Ectodermal cell (in vitro differentiated cells): ENCODE data around the gene FNDC3A. TPM values are rescaled to one million over a fixed set of nuclear protein-coding genes. Genes with fewer than 3 reads are reported as not detected.

Source experiments
- H3K27ac ChIP-seq: 2 replicates; pipeline ENCODE4 v1.7.0; 2013; ENCODE audit warnings: mild to moderate bottlenecking, low read depth, low read length; ENCODE audit not compliant: insufficient read depth, poor library complexity, severe bottlenecking
- H3K27me3 ChIP-seq: 2 replicates; pipeline ENCODE4 v1.7.0; 2013; ENCODE audit warnings: mild to moderate bottlenecking, low read length; ENCODE audit not compliant: insufficient read depth, control insufficient read depth, poor library complexity, severe bottlenecking
- H3K36me3 ChIP-seq: one replicate; pipeline ENCODE4 v1.7.0; 2013; ENCODE audit warnings: low read length; ENCODE audit not compliant: control insufficient read depth, insufficient read depth
- H3K4me1 ChIP-seq: one replicate; pipeline ENCODE4 v1.7.0; 2013; ENCODE audit warnings: low read length; ENCODE audit not compliant: control insufficient read depth, insufficient read depth
- H3K4me3 ChIP-seq: 2 replicates; pipeline ENCODE4 v1.7.0; 2013; ENCODE audit warnings: low read depth, low read length, control low read depth; ENCODE audit not compliant: insufficient read depth
- H3K9me3 ChIP-seq: 2 replicates; pipeline ENCODE4 v1.7.0; 2013; ENCODE audit warnings: mild to moderate bottlenecking, low read length, moderate library complexity; ENCODE audit not compliant: control insufficient read depth
- WGBS, 2 experiments: methylation state at CpG; one replicate each; pipeline ENCODE4 v1.1.7; 2013; ENCODE audit warnings: missing lambda C conversion rate in 2 of 2; 5-methylcytosine and 5-hydroxymethylcytosine counted together
- polyA plus RNA-seq, 4 experiments: library from polyadenylated mRNA; stranded (reverse); fragments of 50-300 nt; gene quantifications; one replicate each; pipeline ENCODE4 v1.2.3, GENCODE V29; 2013

The FNDC3A gene, protein sequence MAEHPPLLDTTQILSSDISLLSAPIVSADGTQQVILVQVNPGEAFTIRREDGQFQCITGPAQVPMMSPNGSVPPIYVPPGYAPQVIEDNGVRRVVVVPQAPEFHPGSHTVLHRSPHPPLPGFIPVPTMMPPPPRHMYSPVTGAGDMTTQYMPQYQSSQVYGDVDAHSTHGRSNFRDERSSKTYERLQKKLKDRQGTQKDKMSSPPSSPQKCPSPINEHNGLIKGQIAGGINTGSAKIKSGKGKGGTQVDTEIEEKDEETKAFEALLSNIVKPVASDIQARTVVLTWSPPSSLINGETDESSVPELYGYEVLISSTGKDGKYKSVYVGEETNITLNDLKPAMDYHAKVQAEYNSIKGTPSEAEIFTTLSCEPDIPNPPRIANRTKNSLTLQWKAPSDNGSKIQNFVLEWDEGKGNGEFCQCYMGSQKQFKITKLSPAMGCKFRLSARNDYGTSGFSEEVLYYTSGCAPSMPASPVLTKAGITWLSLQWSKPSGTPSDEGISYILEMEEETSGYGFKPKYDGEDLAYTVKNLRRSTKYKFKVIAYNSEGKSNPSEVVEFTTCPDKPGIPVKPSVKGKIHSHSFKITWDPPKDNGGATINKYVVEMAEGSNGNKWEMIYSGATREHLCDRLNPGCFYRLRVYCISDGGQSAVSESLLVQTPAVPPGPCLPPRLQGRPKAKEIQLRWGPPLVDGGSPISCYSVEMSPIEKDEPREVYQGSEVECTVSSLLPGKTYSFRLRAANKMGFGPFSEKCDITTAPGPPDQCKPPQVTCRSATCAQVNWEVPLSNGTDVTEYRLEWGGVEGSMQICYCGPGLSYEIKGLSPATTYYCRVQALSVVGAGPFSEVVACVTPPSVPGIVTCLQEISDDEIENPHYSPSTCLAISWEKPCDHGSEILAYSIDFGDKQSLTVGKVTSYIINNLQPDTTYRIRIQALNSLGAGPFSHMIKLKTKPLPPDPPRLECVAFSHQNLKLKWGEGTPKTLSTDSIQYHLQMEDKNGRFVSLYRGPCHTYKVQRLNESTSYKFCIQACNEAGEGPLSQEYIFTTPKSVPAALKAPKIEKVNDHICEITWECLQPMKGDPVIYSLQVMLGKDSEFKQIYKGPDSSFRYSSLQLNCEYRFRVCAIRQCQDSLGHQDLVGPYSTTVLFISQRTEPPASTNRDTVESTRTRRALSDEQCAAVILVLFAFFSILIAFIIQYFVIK
- 45.7 TPM for polyA plus RNA-seq (2013, experiment 1 of 4)
- polyA plus RNA-seq (2013, experiment 2 of 4), result 46.3 TPM
- 38.4 TPM for polyA plus RNA-seq (2013, experiment 3 of 4)
- 44.2 TPM for polyA plus RNA-seq (2013, experiment 4 of 4)

DNA sequence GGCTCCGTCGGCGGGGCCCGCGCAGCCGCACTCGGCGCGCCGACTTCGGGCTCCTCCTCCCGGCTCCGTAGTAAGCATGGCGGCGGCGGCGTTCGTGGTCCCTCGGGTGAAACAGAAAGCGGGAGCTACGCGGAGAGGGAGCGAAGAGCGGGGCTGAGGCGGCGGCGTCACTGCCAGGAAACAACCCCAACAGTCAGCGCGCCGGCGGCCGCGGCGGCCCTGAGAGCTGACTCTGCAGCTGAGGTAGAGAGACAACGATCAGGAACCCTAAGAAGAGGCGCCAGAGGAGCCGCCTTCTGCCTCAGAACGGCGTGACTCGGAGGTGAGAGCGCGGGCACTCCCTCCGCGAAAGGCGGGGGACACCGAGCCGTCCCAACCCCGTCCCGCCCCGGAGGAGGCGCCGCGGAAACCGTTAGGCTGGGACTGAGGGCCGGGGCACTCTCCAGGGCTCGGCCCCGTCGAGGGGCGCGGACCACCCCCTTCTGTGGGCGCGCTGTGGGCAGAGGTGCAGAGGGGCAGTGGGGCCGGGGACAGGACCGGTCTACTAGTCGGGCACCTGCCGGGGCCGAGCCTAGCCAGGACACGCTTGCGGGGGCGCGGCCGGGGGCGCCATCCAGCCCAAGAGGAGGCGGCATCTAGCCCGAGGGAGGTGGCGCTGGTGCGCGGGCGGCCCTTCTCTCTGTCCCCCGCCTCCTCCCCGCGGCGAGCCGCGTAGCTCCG lies at the start of gene FNDC3A:
Gene FNDC3A (plus strand): TSS at position 57 of the 720 bp plus-strand sequence. CDS start 30,279 bp downstream, outside the sequence.
- Histone ChIP-seq H3K27ac (peak within 1 kb of the TSS; percentile 92), H3K4me3 (peak within 1 kb of the TSS; percentile 69), H3K27me3 (peaks cover 9% of the 10 kb centered on the region), H3K36me3 (no peaks in the 10 kb centered on the region), H3K9me3 (no peaks in the 10 kb centered on the region), H3K4me1 (no peaks in the 10 kb centered on the region)
- WGBS, 2 experiments, result 0 to 1% methylated on average over 86 of the region's 86 CpGs

DNA sequence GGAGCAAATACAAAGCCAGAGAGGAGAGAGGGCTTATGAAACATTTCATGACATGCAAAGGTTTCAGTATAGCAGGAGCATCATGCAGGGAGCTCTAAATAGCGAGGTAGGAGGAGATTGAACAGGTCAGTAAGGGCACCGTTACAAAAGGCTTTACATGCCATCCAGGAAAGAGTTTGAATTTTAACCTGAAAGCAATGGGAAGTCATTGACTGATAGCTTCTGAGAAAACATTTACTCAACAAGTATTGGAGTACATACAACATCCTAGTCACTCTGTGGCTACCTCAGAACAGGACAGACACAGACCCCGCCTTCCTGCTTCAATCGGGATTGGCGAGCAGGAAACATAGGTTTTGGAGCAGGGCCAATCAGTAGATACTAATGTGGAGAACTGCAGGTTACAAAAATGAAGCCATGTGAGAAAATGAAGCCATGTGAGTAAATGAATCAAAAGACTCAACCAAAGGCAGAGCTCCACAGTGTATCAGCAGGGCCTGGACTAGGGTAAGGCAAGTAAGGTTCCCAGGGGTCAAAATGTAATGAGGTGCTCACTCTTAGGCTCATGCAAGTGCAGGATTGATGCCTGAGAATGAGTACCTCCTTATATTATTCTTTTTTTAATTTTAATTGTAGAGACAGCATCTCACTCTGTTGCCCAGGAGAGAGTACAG lies 46.8 kb upstream of the FNDC3A start:
- no peak overlapping the region for H3K27ac ChIP-seq
- H3K27me3 ChIP-seq, result no peaks in the 10 kb centered on the region
- H3K4me3 ChIP-seq, result no peak overlapping the region
- no peaks in the 10 kb centered on the region for H3K36me3 ChIP-seq
- H3K9me3 ChIP-seq, result no peaks in the 10 kb centered on the region
- 92% methylated on average over 5 of the region's 5 CpGs for WGBS, 2 experiments
- no peaks in the 10 kb centered on the region for H3K4me1 ChIP-seq

DNA sequence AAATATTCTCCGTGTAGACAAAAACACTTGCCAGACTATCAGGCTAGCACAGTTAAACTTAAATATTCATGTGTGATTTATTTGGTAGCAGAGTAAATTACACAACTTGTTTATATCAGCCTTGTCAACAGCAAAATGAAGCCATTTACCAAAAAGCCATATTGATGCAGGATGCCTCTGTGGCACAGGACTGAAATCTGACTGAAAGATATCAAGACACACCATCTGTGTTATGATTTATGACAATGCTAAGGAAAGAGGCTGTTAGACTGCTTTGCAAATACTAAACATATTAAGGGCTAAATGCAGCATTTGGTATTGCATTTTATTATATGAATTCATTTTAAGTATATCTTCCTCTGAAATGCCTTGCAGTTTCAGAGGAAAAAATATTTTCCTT lies 44.8 kb upstream of the FNDC3A start:
- Histone ChIP-seq H3K27ac (no peak overlapping the region), H3K36me3 (no peaks in the 10 kb centered on the region), H3K9me3 (no peaks in the 10 kb centered on the region), H3K4me3 (no peak overlapping the region), H3K4me1 (no peaks in the 10 kb centered on the region), H3K27me3 (no peaks in the 10 kb centered on the region)
- 100% methylated on average over 1 of the region's 1 CpG; no CpG with 5 or more reads in 1 of the 2 experiments for WGBS, 2 experiments

DNA sequence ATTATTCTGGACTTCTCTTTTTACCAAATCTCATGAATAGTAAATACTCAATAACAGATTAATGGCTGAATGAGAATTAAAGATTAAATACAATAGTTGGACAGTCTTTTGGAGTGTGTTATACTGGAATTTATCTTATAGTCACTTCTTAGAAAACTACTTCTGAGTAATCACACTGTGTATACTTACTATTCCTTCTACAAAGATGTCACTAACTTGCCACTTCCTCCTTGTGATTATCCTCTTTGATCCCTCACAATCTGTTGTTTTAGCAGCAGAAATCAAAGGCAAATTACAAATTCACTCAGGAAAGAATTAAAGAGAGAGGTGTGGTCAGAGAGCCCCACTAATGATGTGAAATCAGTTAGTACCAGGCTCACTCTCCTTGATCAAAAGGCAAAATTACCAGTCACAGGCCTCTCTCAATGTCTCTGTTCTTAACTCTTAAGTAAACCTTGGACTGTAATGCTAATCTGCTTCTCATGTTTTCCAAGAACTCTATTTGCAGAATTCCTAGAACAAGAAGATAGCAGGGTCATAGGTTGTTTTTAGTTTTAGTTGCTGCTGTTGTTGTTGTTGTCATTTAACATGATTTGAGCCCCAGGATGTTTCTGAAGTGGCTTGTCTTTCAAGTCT lies 37.3 kb upstream of the FNDC3A start:
- H3K27me3 ChIP-seq, result no peaks in the 10 kb centered on the region
- H3K27ac ChIP-seq, result no peak overlapping the region
- H3K9me3 ChIP-seq, result no peaks in the 10 kb centered on the region
- H3K4me1 ChIP-seq, result no peaks in the 10 kb centered on the region
- H3K4me3 ChIP-seq, result no peak overlapping the region
- no peaks in the 10 kb centered on the region for H3K36me3 ChIP-seq

DNA sequence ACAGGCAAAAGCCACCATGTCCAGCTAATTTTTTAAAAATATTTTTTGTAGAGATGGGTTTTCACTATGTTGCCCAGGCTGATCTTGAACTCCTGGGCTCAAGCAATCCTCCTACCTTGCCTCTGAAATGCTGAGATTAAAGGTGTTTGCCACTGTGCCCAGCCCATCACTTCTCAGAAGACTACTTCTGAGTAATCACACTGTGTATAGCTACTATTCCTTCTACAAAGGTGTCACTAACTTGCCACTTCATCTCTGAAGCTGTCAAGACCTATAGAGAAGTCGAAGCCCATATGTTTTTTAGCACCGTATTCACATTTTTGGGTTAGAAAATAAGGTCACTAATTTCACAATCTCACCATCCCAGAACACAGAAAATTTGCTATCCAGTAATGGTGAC lies 36.0 kb upstream of the FNDC3A start:
- no peaks in the 10 kb centered on the region for H3K4me1 ChIP-seq
- no peaks in the 10 kb centered on the region for H3K36me3 ChIP-seq
- no peak overlapping the region for H3K27ac ChIP-seq
- WGBS, 2 experiments, result 91% methylated on average over 2 of the region's 2 CpGs
- no peak overlapping the region for H3K4me3 ChIP-seq
- no peaks in the 10 kb centered on the region for H3K9me3 ChIP-seq
- no peaks in the 10 kb centered on the region for H3K27me3 ChIP-seq

DNA sequence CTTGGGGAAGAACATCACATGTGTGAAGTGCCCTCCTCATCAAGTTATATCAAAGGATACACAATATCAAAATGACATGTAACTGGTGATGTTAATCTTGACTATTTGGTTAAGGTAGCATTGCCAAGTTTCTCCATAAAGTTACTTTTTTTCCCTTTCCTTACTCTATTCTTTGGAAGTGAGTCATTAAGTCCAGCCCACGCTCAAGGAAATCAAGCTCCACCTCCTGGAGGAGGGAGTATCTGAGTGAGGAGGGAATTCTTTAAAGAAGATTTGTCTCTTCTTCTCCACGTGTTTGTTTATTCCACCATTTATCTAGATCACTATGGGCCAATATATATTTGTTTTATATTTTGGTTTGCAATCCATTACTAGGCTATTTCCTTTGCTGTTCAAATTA lies 33.6 kb upstream of the FNDC3A start:
- H3K9me3 ChIP-seq, result no peaks in the 10 kb centered on the region
- no peak overlapping the region for H3K27ac ChIP-seq
- H3K36me3 ChIP-seq, result no peaks in the 10 kb centered on the region
- H3K4me1 ChIP-seq, result no peaks in the 10 kb centered on the region
- no peak overlapping the region for H3K4me3 ChIP-seq
- H3K27me3 ChIP-seq, result no peaks in the 10 kb centered on the region
- WGBS, 2 experiments, result no CpG with 5 or more reads among the region's 2 CpGs

DNA sequence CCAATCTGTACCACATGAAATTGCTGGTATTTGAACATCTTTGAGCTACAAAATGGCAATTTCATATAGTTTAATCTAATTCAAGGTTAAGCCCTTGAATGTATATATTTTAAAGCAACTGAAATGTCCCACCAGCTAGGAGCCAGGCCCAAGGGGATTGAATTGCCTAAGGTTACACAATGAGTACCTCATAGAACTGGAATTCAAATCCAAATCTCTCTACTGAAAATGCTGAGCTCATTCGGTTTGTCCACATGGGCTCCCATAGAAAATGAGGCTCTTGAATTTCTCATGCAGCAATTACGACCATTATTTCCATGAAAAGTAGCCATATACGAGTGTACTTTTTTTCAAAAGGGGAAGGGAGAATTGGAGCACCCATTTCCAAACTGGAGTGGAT lies 31.5 kb upstream of the FNDC3A start:
- H3K4me3 ChIP-seq, result no peak overlapping the region
- no peaks in the 10 kb centered on the region for H3K4me1 ChIP-seq
- H3K27me3 ChIP-seq, result no peaks in the 10 kb centered on the region
- H3K27ac ChIP-seq, result no peak overlapping the region
- no peaks in the 10 kb centered on the region for H3K9me3 ChIP-seq
- 93 to 97% methylated on average over 3 of the region's 3 CpGs for WGBS, 2 experiments
- no peaks in the 10 kb centered on the region for H3K36me3 ChIP-seq

DNA sequence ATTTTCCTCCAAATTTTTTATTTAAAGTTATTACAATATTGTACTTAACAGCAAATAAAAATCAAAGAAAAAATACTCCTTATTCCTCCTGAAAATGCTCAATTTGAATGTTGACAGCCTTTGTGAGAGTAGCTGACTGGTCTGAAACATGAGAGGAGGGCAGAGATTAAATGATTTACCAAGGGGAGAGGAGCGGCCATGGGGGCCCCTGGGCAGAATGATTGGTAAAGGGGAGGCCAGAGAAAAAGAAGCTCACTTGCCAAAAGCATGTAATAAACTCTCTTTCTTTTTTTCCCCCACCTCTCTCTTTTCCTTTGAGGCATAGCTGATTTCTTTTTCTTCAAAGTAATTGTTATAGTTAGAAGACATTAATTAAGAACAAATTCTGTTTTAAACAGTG lies 30.1 kb upstream of the FNDC3A start:
- no peaks in the 10 kb centered on the region for H3K36me3 ChIP-seq
- H3K4me1 ChIP-seq, result no peaks in the 10 kb centered on the region
- H3K4me3 ChIP-seq, result no peak overlapping the region
- H3K9me3 ChIP-seq, result no peaks in the 10 kb centered on the region
- WGBS, 2 experiments, result 54 to 75% methylated on average over 1 of the region's 1 CpG
- no peak overlapping the region for H3K27ac ChIP-seq
- H3K27me3 ChIP-seq, result no peaks in the 10 kb centered on the region

DNA sequence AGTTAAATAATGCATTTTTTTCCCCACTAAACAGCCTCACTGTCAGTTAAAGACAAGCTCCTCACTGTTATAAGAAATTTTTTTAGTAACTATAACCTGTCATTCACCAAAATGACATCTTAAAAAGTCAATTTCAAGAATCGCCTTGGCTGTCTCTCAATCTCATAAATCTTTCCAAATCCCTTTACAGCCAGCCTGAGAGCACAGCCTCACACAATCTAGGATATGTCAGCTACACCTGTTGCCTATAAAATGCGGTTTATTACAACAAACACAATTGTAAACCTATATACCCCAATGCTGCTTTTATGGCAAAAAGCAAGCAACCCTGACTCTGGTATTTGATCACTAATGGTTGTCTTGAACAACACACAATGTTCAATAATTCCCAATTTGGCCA lies 29.5 kb upstream of the FNDC3A start:
- 94% methylated on average over 2 of the region's 2 CpGs for WGBS, 2 experiments
- no peaks in the 10 kb centered on the region for H3K36me3 ChIP-seq
- no peaks in the 10 kb centered on the region for H3K4me1 ChIP-seq
- H3K27me3 ChIP-seq, result no peaks in the 10 kb centered on the region
- H3K4me3 ChIP-seq, result no peak overlapping the region
- H3K9me3 ChIP-seq, result no peaks in the 10 kb centered on the region
- no peak overlapping the region for H3K27ac ChIP-seq
